Measurements from ENCODE around the gene MST1. TPM values are rescaled to one million over a fixed set of nuclear protein-coding genes. Genes with fewer than 3 reads are reported as not detected.

The MST1 gene
- total RNA-seq, 1 donor, result 2.9 TPM

- TF ChIP-seq, protein P1, sequence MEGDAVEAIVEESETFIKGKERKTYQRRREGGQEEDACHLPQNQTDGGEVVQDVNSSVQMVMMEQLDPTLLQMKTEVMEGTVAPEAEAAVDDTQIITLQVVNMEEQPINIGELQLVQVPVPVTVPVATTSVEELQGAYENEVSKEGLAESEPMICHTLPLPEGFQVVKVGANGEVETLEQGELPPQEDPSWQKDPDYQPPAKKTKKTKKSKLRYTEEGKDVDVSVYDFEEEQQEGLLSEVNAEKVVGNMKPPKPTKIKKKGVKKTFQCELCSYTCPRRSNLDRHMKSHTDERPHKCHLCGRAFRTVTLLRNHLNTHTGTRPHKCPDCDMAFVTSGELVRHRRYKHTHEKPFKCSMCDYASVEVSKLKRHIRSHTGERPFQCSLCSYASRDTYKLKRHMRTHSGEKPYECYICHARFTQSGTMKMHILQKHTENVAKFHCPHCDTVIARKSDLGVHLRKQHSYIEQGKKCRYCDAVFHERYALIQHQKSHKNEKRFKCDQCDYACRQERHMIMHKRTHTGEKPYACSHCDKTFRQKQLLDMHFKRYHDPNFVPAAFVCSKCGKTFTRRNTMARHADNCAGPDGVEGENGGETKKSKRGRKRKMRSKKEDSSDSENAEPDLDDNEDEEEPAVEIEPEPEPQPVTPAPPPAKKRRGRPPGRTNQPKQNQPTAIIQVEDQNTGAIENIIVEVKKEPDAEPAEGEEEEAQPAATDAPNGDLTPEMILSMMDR (IDR thresholded peaks at IDR 0.05; ENCODE audit: insufficient read depth, low read length), result no peak
- no peak for DNase-seq (ENCODE audit: low read depth)
- no peak overlapping the region for H3K4me3 ChIP-seq (ENCODE audit: low read depth, low read length)
Measured at GRCh38 chr3:49647741-49648140, 41.5 kb downstream of the MST1 start.

DNA sequence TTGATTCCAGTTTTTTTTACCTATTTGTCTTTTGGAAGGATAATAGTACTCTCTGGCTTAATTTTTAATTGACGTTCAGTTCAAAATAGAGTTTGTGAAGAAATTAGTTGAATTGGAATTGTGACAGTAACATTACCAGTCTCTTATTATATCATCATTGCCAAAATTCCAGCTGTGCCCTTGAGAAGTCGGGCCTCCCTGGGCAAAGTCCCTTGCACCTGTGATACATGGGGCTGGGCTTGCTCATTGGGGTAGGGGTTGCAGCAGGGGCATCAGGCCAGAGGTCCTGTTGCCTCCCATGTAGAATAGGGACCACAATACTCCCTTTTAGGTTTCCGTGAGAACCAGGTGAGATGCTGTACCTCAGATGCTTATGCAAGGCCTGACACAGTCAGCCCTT, 43.0 kb downstream of the MST1 start:
- no peak overlapping the region for H3K4me3 ChIP-seq (ENCODE audit: low read depth, low read length)
- DNase-seq (ENCODE audit: low read depth), result no peak
- TF ChIP-seq, protein P1 (IDR thresholded peaks at IDR 0.05; ENCODE audit: insufficient read depth, low read length), result no peak

DNA sequence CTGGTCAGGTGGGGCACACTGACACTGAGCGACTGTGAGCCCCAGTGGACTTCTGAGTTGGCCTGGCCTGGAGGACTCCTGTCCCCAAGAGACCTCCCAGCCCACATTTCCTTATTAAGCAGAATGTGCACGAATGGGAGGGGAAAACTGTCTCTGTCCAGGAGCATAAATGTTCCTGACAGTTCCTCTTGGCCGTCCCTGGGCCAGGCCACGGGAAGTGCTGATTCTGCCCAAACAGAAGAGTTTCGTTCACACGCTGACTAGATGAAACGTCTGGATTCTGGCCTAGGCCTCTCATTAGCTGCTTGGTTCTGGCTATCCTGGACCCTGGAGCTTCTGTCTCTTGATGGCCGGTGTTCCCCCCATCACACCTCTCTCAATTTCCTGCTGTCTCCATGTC, 44.6 kb downstream of the MST1 start:
- H3K4me3 ChIP-seq (ENCODE audit: low read depth, low read length), result no peak overlapping the region
- TF ChIP-seq, protein P1 (IDR thresholded peaks at IDR 0.05; ENCODE audit: insufficient read depth, low read length), result no peak
- no peak for DNase-seq (ENCODE audit: low read depth)

- H3K4me3 ChIP-seq (ENCODE audit: low read depth, low read length), result no peak overlapping the region
- DNase-seq (ENCODE audit: low read depth), result no peak
- TF ChIP-seq, protein P1 (IDR thresholded peaks at IDR 0.05; ENCODE audit: insufficient read depth, low read length), result no peak
Measured at GRCh38 chr3:49642708-49643145, 46.5 kb downstream of the MST1 start.

GRCh38 chr3:49641921-49642707, 47.2 kb downstream of the MST1 start:
- no peak overlapping the region for H3K4me3 ChIP-seq (ENCODE audit: low read depth, low read length)
- no peak for DNase-seq (ENCODE audit: low read depth)
- TF ChIP-seq, protein P1 (IDR thresholded peaks at IDR 0.05; ENCODE audit: insufficient read depth, low read length), result no peak

GRCh38 chr3:49641292-49641691, 48.0 kb downstream of the MST1 start:
- no peak for DNase-seq (ENCODE audit: low read depth)
- TF ChIP-seq, protein P1 (IDR thresholded peaks at IDR 0.05; ENCODE audit: insufficient read depth, low read length), result no peak
- no peak overlapping the region for H3K4me3 ChIP-seq (ENCODE audit: low read depth, low read length)
